Colonic mucosa (tissue), 4 donors: ENCODE data around the gene PTK7. TPM values are rescaled to one million over a fixed set of nuclear protein-coding genes. Genes with fewer than 3 reads are reported as not detected.

Source experiments
- DNase-seq: peaks from one replicate; pipeline ENCODE4 v3.0.0-alpha.2; 2020
- H3K27ac ChIP-seq: fragments of 200-600 bp; one replicate; pipeline ENCODE4 v1.8.0; 2021
- H3K27me3 ChIP-seq: fragments of 200-600 bp; one replicate; pipeline ENCODE4 v1.8.0; 2021
- H3K36me3 ChIP-seq: fragments of 200-600 bp; one replicate; pipeline ENCODE4 v1.8.0; 2021
- H3K4me1 ChIP-seq: fragments of 200-600 bp; one replicate; pipeline ENCODE4 v1.8.0; 2021; ENCODE audit warnings: mild to moderate bottlenecking
- H3K4me3 ChIP-seq: fragments of 200-600 bp; one replicate; pipeline ENCODE4 v1.8.0; 2021
- H3K9ac ChIP-seq, 2 donors: one replicate each; pipeline ENCODE4 v1.7.0; 2013; ENCODE audit warnings: control low read depth in 2 of 2, low read depth in 2 of 2, low read length in 2 of 2
- H3K9me3 ChIP-seq: fragments of 200-600 bp; one replicate; pipeline ENCODE4 v1.8.0; 2021
- intact Hi-C: fragments of 100-400 bp; cut with DNase I; formaldehyde crosslinking; loops from one replicate; pipeline ENCODE4 v1.14.1; 2022
- total RNA-seq, 2 donors: library from RNA; stranded (reverse); fragmentation: NEBNext Ultra II Directional in 1 of 2; extraction: Animal tissue kit (Norgen Biotek cat#: 25700) in 1 of 2; gene quantifications; one replicate each; pipeline ENCODE4 v1.2.1, GENCODE V29; 2021
- TF ChIP-seq, protein P1 (sequence below): fragments of 200-600 bp; IDR thresholded peaks from one replicate; pipeline ENCODE4 v1.8.0; 2022; ENCODE audit warnings: antibody characterized with exemption, mild to moderate bottlenecking
- donor health status: healthy.
- donor health status: DM: no; HTN: no; CAD: no.
- donor health status: DM: no; HTN: no; CAD: no.

PTK7 gene
- total RNA-seq, 2 donors from 2014 or later, result 15.1 to 15.9 TPM

DNA sequence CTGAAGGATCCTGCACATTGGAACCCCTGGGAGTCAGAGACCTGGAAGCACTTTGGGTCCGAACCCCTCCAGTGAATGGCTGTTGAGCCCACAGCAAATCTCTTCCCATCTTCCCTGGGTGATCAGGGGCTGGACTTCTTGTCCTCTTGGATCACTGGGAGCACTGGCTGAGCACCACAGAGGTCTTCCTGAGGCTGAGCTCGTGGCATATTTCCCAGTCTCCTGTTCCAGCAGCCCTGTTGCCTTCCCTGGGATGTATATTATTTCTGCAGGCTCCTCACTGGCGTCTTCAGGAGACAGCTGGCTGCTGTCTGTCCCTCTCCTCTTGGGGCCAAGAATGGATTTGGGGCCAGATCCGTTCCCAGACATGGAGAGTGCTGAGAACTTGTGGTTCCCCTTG is 43.4 kb downstream of the PTK7 start:
- intact Hi-C loops, result no loop called here
- no peaks in the 10 kb centered on the region for H3K36me3 ChIP-seq
- H3K9ac ChIP-seq, result no peak overlapping the region
- no peaks in the 10 kb centered on the region for H3K27me3 ChIP-seq
- no peak overlapping the region for H3K4me3 ChIP-seq
- no peak overlapping the region for H3K27ac ChIP-seq
- TF ChIP-seq, protein P1, sequence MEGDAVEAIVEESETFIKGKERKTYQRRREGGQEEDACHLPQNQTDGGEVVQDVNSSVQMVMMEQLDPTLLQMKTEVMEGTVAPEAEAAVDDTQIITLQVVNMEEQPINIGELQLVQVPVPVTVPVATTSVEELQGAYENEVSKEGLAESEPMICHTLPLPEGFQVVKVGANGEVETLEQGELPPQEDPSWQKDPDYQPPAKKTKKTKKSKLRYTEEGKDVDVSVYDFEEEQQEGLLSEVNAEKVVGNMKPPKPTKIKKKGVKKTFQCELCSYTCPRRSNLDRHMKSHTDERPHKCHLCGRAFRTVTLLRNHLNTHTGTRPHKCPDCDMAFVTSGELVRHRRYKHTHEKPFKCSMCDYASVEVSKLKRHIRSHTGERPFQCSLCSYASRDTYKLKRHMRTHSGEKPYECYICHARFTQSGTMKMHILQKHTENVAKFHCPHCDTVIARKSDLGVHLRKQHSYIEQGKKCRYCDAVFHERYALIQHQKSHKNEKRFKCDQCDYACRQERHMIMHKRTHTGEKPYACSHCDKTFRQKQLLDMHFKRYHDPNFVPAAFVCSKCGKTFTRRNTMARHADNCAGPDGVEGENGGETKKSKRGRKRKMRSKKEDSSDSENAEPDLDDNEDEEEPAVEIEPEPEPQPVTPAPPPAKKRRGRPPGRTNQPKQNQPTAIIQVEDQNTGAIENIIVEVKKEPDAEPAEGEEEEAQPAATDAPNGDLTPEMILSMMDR, result no peak
- H3K4me1 ChIP-seq, result no peaks in the 10 kb centered on the region
- H3K9me3 ChIP-seq, result no peaks in the 10 kb centered on the region
- no peak for DNase-seq

- TF ChIP-seq, protein P1, result no peak
- H3K4me1 ChIP-seq, result no peaks in the 10 kb centered on the region
- no peak overlapping the region for H3K9ac ChIP-seq
- no peak overlapping the region for H3K4me3 ChIP-seq
- H3K27ac ChIP-seq, result no peak overlapping the region
- H3K9me3 ChIP-seq, result no peaks in the 10 kb centered on the region
- intact Hi-C loops, result no loop called here
- H3K27me3 ChIP-seq, result no peaks in the 10 kb centered on the region
- no peak for DNase-seq
- H3K36me3 ChIP-seq, result no peaks in the 10 kb centered on the region
Measured at GRCh38 chr6:43120101-43120763, 44.1 kb downstream of the PTK7 start.

- peak overlapping the region in 1 of 2 donors; percentile 1 for H3K9ac ChIP-seq
- H3K9me3 ChIP-seq, result no peaks in the 10 kb centered on the region
- H3K36me3 ChIP-seq, result no peaks in the 10 kb centered on the region
- H3K4me3 ChIP-seq, result no peak overlapping the region
- H3K4me1 ChIP-seq, result no peaks in the 10 kb centered on the region
- no peaks in the 10 kb centered on the region for H3K27me3 ChIP-seq
- DNase-seq, result no peak
- intact Hi-C loops, result no loop called here
- no peak overlapping the region for H3K27ac ChIP-seq
- TF ChIP-seq, protein P1, result no peak
Measured at GRCh38 chr6:43120944-43121913, 45.1 kb downstream of the PTK7 start.

GRCh38 chr6:43122146-43122545 is 46.0 kb downstream of the PTK7 start:
- H3K4me1 ChIP-seq, result no peaks in the 10 kb centered on the region
- H3K4me3 ChIP-seq, result no peak overlapping the region
- DNase-seq, result no peak
- intact Hi-C loops, result no loop called here
- H3K27ac ChIP-seq, result no peak overlapping the region
- H3K9ac ChIP-seq, result no peak overlapping the region
- H3K36me3 ChIP-seq, result no peaks in the 10 kb centered on the region
- no peaks in the 10 kb centered on the region for H3K9me3 ChIP-seq
- no peaks in the 10 kb centered on the region for H3K27me3 ChIP-seq
- TF ChIP-seq, protein P1, result no peak

- TF ChIP-seq, protein P1, result no peak
- DNase-seq, result no peak
- H3K27ac ChIP-seq, result no peak overlapping the region
- intact Hi-C loops, result no loop called here
- H3K9ac ChIP-seq, result no peak overlapping the region
- no peak overlapping the region for H3K4me3 ChIP-seq
- no peaks in the 10 kb centered on the region for H3K4me1 ChIP-seq
- H3K36me3 ChIP-seq, result no peaks in the 10 kb centered on the region
- H3K27me3 ChIP-seq, result no peaks in the 10 kb centered on the region
- no peaks in the 10 kb centered on the region for H3K9me3 ChIP-seq
Measured at GRCh38 chr6:43123461-43124314, 47.6 kb downstream of the PTK7 start.
